HepG2 (cell line): ENCODE data around the gene POLR3GL. TPM values are rescaled to one million over a fixed set of nuclear protein-coding genes. Genes with fewer than 3 reads are reported as not detected.

Source experiments
- ATAC-seq: fragments of 200-7000 bp; cut with Tn5 transposase; 3 replicates; pipeline ENCODE4 v1.9.1; 2020; ENCODE audit warnings: mild to moderate bottlenecking, moderate library complexity
- BruUV-seq: library from RNA; stranded (reverse); fragments of 400-500 nt; replicated peaks from 2 replicates; lab custom pipeline; 2021; lab: Mats Ljungman, UMichigan
- CTCF ChIA-PET: fragments of 300-600 bp; formaldehyde crosslinking; extraction: SDS; loops from one replicate; lab custom pipeline; 2021; ENCODE audit warnings: low total read pairs, inconsistent platforms, low intra/inter-chr PET ratio; lab: Yijun Ruan, JAX
- POLR2A ChIA-PET: fragments of 350-600 bp; sonication (Branson Sonifier 250); formaldehyde crosslinking; loops from one replicate; lab custom pipeline; 2020; ENCODE audit warnings: antibody characterized with exemption, inconsistent platforms; lab: Yijun Ruan, JAX
- DNase-seq: peaks from one replicate; pipeline ENCODE4 v3.0.0-alpha.2; 2015; ENCODE audit warnings: low spot score
- FAIRE-seq: peaks from 3 replicates; lab custom pipeline; 2011; peaks lifted over from hg19 to GRCh38; lab: Jason Lieb, UNC
- H2AFZ ChIP-seq: one replicate; pipeline ENCODE4 v1.6.1; 2011; ENCODE audit warnings: low read length, inconsistent platforms
- H3K27ac ChIP-seq: fragments of 300-600 bp; 3 replicates; pipeline ENCODE4 v1.8.0; 2011; ENCODE audit warnings: mixed run types, mild to moderate bottlenecking, mixed read lengths, low read length, inconsistent platforms; ENCODE audit not compliant: insufficient read depth; ENCODE audit errors: extremely low read length
- H3K27me3 ChIP-seq, 2 experiments: fragments of 200-600 bp in 1 of 2; 2 replicates in 1 of 2; 3 replicates in 1 of 2; pipeline versions ENCODE4 v1.6.0 to v1.8.0; 2011; ENCODE audit warnings: low read length in 2 of 2, mild to moderate bottlenecking in 2 of 2, moderate library complexity in 2 of 2, inconsistent platforms in 1 of 2; ENCODE audit not compliant: insufficient read depth in 2 of 2, control insufficient read depth in 1 of 2
- H3K36me3 ChIP-seq, 2 experiments: fragments of 200-600 bp in 1 of 2; replicated peaks in 1 of 2; 2 replicates in 1 of 2; 3 replicates in 1 of 2; pipeline versions ENCODE4 v1.5.1 to v1.8.0; 2011; ENCODE audit warnings: low read length in 2 of 2, inconsistent platforms in 1 of 2; ENCODE audit not compliant: insufficient read depth in 2 of 2, control insufficient read depth in 1 of 2
- H3K4me1 ChIP-seq: 2 replicates; pipeline ENCODE4 v1.5.1; 2012; ENCODE audit warnings: low read length, inconsistent platforms; ENCODE audit not compliant: insufficient read depth
- H3K4me2 ChIP-seq: 2 replicates; pipeline ENCODE4 v1.6.0; 2011; ENCODE audit warnings: low read depth, low read length, inconsistent platforms
- H3K4me3 ChIP-seq, 3 experiments: fragments of 200-600 bp in 1 of 3; sonication (generic), shearing (Covaris generic) in 1 of 3; replicated peaks in 1 of 3; 2 replicates each; pipeline ENCODE4 v1.5.1; 2011 to 2016; ENCODE audit warnings: low read length in 3 of 3, inconsistent platforms in 2 of 3, low read depth in 2 of 3, mild to moderate bottlenecking in 2 of 3, control low read depth in 1 of 3, mixed read lengths in 1 of 3; ENCODE audit not compliant: insufficient read depth in 1 of 3
- H3K79me2 ChIP-seq: one replicate; pipeline ENCODE4 v1.6.1; 2011; ENCODE audit warnings: low read length, inconsistent platforms; ENCODE audit not compliant: insufficient read depth
- H3K9ac ChIP-seq: 2 replicates; pipeline ENCODE4 v1.6.0; 2011; ENCODE audit warnings: mild to moderate bottlenecking, low read depth, low read length, inconsistent platforms; ENCODE audit not compliant: insufficient read depth
- H3K9me3 ChIP-seq: 2 replicates; pipeline ENCODE4 v1.5.1; 2012; ENCODE audit warnings: mild to moderate bottlenecking, low read length
- H4K20me1 ChIP-seq: 2 replicates; pipeline ENCODE4 v1.6.0; 2011; ENCODE audit warnings: inconsistent platforms, mild to moderate bottlenecking, low read length, moderate library complexity; ENCODE audit not compliant: insufficient read depth
- ARNT2 ChIP-seq: sonication (generic); formaldehyde crosslinking; IDR thresholded peaks from 2 replicates; pipeline ENCODE4 v1.8.0; 2022; ENCODE audit warnings: mild to moderate bottlenecking, low read depth, missing genetic modification reagents, moderate library complexity
- ATF4 ChIP-seq, 2 experiments: fragments of 450-650 bp in 1 of 2; sonication (generic) in 1 of 2; formaldehyde crosslinking; IDR thresholded peaks; 2 replicates each; pipeline versions ENCODE4 v1.5.0 to v1.8.0; 2020 to 2022; ENCODE audit warnings: mild to moderate bottlenecking in 1 of 2, missing genetic modification reagents in 1 of 2
- ATF7-NPFF ChIP-seq: sonication (generic); formaldehyde crosslinking; IDR thresholded peaks from 2 replicates; pipeline ENCODE4 v1.8.1; 2023; ENCODE audit warnings: mild to moderate bottlenecking, low read depth, missing genetic modification reagents, moderate library complexity
- ERF ChIP-seq: IDR thresholded peaks from 2 replicates; pipeline ENCODE4 v1.6.1; 2018; ENCODE audit warnings: missing biosample characterization, missing genetic modification reagents
- KDM2A ChIP-seq: sonication (generic); formaldehyde crosslinking; IDR thresholded peaks from 2 replicates; pipeline ENCODE4 v1.4.0; 2020; ENCODE audit warnings: low read depth, missing genetic modification reagents, borderline replicate concordance
- MAFF ChIP-seq: IDR thresholded peaks from 2 replicates; pipeline ENCODE4 v1.6.1; 2011; ENCODE audit warnings: low read depth, low read length, improper control_type of control experiment
- MAFK ChIP-seq, 2 experiments: IDR thresholded peaks in 1 of 2; conservative IDR thresholded peaks in 1 of 2; 2 replicates each; pipeline ENCODE4 v1.6.1; 2011; ENCODE audit warnings: improper control_type of control experiment in 2 of 2, low read length in 2 of 2
- PAF1 ChIP-seq: IDR thresholded peaks from 2 replicates; pipeline ENCODE4 v1.6.1; 2016; ENCODE audit warnings: missing genetic modification reagents, missing compliant biosample characterization
- RARG ChIP-seq: sonication (generic); formaldehyde crosslinking; IDR thresholded peaks from 2 replicates; pipeline ENCODE4 v1.4.0; 2020; ENCODE audit warnings: low read depth, mild to moderate bottlenecking, missing genetic modification reagents
- RORA ChIP-seq: sonication (generic); formaldehyde crosslinking; IDR thresholded peaks from 2 replicates; pipeline ENCODE4 v1.5.0; 2020; ENCODE audit warnings: mild to moderate bottlenecking, missing genetic modification reagents, moderate library complexity
- ZBTB38 ChIP-seq: sonication (generic); formaldehyde crosslinking; IDR thresholded peaks from 2 replicates; pipeline ENCODE4 v1.5.1; 2020; ENCODE audit warnings: mild to moderate bottlenecking, missing genetic modification reagents
- ZNF710 ChIP-seq: sonication (generic); formaldehyde crosslinking; IDR thresholded peaks from 2 replicates; pipeline ENCODE4 v1.5.0; 2020; ENCODE audit warnings: mild to moderate bottlenecking, missing genetic modification reagents, borderline replicate concordance
- WGBS: methylation state at CpG from one replicate; pipeline ENCODE4 v1.1.6; 2017; ENCODE audit warnings: low lambda C conversion rate; 5-methylcytosine and 5-hydroxymethylcytosine counted together
- in situ Hi-C: cut with HindIII; loops from 2 replicates; pipeline ENCODE4 v1.10.0; 2017; ENCODE audit warnings: low pct_unique_long_range_greater_than_20kb; ENCODE audit not compliant: extremely low pct_ligation_motif_present
- intact Hi-C: fragments of 100-400 bp; cut with micrococcal nuclease; formaldehyde crosslinking; loops from one replicate; pipeline ENCODE4 v1.10.0; 2022; ENCODE audit not compliant: unreplicated experiment
- polyA plus RNA-seq, 8 experiments: library from polyadenylated mRNA; depleted of rRNA in 3 of 8; stranded (reverse) in 7 of 8; unstranded in 1 of 8; fragments of >200 nt; fragmentation: Illumina TruSeq in 4 of 8; extraction: Trizol in 4 of 8; gene quantifications; 2 replicates each; pipeline versions ENCODE4 v1.2.1 to v1.2.3, GENCODE V29; 2011 to 2016; ENCODE audit warnings: low read depth in 4 of 8, missing spikeins in 1 of 8, mixed read lengths in 1 of 8; ENCODE audit not compliant: insufficient read depth in 1 of 8
- total RNA-seq, 5 experiments: library from RNA; depleted of rRNA; stranded (reverse); fragments of >200 nt; fragmentation: Illumina TruSeq; extraction: Trizol; gene quantifications; 2 replicates each; pipeline ENCODE4 v1.2.3, GENCODE V29; 2016; ENCODE audit warnings: low read depth in 1 of 5
- TF ChIP-seq, protein P1 (sequence below): sonication (generic); formaldehyde crosslinking; IDR thresholded peaks from 2 replicates; pipeline ENCODE4 v1.5.0; 2020; ENCODE audit warnings: mild to moderate bottlenecking, missing genetic modification reagents
- TF ChIP-seq, protein P2 (sequence below): IDR thresholded peaks from 2 replicates; pipeline ENCODE4 v1.4.0; 2020; ENCODE audit warnings: mild to moderate bottlenecking, missing genetic modification reagents

Gene POLR3GL
- total and polyA plus RNA-seq, 2 of the 13 experiments (the other 11 are each of a cell fraction or from before 2014, with no cell fraction given), result 11.5 to 12.4 TPM

- peaks cover 2 to 22% of the 10 kb centered on the region in 2 experiments; a peak in 3 of 5 replicates for H3K36me3 ChIP-seq
- peaks cover 33% of the 10 kb centered on the region for H3K79me2 ChIP-seq
- ChIA-PET CTCF (no interaction called here), POLR2A (no interaction called here)
- peak overlapping the region; percentile 97 for H3K4me2 ChIP-seq
- no peak for FAIRE-seq
- H3K9me3 ChIP-seq, result no peaks in the 10 kb centered on the region
- H2AFZ ChIP-seq, result no peak overlapping the region
- intact Hi-C loops, result no loop called here
- peak overlapping the region; percentile 68 to 98 (median 91) for H3K4me3 ChIP-seq
- no peaks in the 10 kb centered on the region; a peak in 1 of 5 replicates for H3K27me3 ChIP-seq
- in situ Hi-C loops, result no loop called here
- peaks cover 50% of the 10 kb centered on the region for H4K20me1 ChIP-seq
- peak overlapping the region; percentile 93 for H3K9ac ChIP-seq
- WGBS, result 65% methylated on average over 9 of the region's 10 CpGs
- DNase-seq, result no peak
- no peak for ATAC-seq
- BruUV-seq, result no TSS peak
- H3K4me1 ChIP-seq, result peaks cover 76% of the 10 kb centered on the region
- H3K27ac ChIP-seq, result peak overlapping the region; percentile 94
- TF ChIP-seq ARNT2, result 0 out of 2 replicates have a peak, but pooled peaks have one; percentile 41
- no peak for TF ChIP-seq RORA
- 0 out of 4 replicates have a peak, but pooled peaks have one; percentile 5 to 15 for TF ChIP-seq MAFK (conservative IDR thresholded peaks at IDR 0.05 in 1 of 2, IDR thresholded peaks at IDR 0.05 in 1 of 2; ENCODE audit: low read length in 2 of 2)
- TF ChIP-seq, protein P1, sequence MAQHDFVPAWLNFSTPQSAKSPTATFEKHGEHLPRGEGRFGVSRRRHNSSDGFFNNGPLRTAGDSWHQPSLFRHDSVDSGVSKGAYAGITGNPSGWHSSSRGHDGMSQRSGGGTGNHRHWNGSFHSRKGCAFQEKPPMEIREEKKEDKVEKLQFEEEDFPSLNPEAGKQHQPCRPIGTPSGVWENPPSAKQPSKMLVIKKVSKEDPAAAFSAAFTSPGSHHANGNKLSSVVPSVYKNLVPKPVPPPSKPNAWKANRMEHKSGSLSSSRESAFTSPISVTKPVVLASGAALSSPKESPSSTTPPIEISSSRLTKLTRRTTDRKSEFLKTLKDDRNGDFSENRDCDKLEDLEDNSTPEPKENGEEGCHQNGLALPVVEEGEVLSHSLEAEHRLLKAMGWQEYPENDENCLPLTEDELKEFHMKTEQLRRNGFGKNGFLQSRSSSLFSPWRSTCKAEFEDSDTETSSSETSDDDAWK (CRISPR knock-in tag), result no peak
- TF ChIP-seq ERF (CRISPR knock-in tag), result 0 out of 2 replicates have a peak, but pooled peaks have one; percentile 18
- no peak for TF ChIP-seq RARG (CRISPR knock-in tag)
- TF ChIP-seq ZBTB38 (CRISPR knock-in tag), result peak; percentile 46; the same call in 1 of the 2 replicates
- TF ChIP-seq KDM2A, result 0 out of 2 replicates have a peak, but pooled peaks have one; percentile 32
- TF ChIP-seq, protein P2, sequence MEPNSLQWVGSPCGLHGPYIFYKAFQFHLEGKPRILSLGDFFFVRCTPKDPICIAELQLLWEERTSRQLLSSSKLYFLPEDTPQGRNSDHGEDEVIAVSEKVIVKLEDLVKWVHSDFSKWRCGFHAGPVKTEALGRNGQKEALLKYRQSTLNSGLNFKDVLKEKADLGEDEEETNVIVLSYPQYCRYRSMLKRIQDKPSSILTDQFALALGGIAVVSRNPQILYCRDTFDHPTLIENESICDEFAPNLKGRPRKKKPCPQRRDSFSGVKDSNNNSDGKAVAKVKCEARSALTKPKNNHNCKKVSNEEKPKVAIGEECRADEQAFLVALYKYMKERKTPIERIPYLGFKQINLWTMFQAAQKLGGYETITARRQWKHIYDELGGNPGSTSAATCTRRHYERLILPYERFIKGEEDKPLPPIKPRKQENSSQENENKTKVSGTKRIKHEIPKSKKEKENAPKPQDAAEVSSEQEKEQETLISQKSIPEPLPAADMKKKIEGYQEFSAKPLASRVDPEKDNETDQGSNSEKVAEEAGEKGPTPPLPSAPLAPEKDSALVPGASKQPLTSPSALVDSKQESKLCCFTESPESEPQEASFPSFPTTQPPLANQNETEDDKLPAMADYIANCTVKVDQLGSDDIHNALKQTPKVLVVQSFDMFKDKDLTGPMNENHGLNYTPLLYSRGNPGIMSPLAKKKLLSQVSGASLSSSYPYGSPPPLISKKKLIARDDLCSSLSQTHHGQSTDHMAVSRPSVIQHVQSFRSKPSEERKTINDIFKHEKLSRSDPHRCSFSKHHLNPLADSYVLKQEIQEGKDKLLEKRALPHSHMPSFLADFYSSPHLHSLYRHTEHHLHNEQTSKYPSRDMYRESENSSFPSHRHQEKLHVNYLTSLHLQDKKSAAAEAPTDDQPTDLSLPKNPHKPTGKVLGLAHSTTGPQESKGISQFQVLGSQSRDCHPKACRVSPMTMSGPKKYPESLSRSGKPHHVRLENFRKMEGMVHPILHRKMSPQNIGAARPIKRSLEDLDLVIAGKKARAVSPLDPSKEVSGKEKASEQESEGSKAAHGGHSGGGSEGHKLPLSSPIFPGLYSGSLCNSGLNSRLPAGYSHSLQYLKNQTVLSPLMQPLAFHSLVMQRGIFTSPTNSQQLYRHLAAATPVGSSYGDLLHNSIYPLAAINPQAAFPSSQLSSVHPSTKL (CRISPR knock-in tag), result 0 out of 2 replicates have a peak, but pooled peaks have one; percentile 8
- no peak for TF ChIP-seq ATF4 (CRISPR knock-in tag; IDR thresholded peaks at IDR 0.05)
- no peak for TF ChIP-seq ATF7-NPFF (CRISPR knock-in tag)
- TF ChIP-seq ZNF710 (CRISPR knock-in tag), result no peak
- TF ChIP-seq PAF1 (CRISPR knock-in tag), result peak; percentile 93; the same call in 1 of the 2 replicates
- TF ChIP-seq MAFF, result 0 out of 2 replicates have a peak, but pooled peaks have one; percentile 9
These were observed 30.1 kb downstream of the POLR3GL start for GRCh38 chr1:145994391-145995120.
